Activated CD4-positive, alpha-beta T cell treated with anti-CD3 and anti-CD28 coated beads for 1 hour (primary cell): ENCODE results near the gene SLC2A1.

ENCODE experiments used
- DNase-seq: peaks from one replicate; pipeline ENCODE4 v3.0.0-alpha.2; 2020

The SLC2A1 gene

DNA sequence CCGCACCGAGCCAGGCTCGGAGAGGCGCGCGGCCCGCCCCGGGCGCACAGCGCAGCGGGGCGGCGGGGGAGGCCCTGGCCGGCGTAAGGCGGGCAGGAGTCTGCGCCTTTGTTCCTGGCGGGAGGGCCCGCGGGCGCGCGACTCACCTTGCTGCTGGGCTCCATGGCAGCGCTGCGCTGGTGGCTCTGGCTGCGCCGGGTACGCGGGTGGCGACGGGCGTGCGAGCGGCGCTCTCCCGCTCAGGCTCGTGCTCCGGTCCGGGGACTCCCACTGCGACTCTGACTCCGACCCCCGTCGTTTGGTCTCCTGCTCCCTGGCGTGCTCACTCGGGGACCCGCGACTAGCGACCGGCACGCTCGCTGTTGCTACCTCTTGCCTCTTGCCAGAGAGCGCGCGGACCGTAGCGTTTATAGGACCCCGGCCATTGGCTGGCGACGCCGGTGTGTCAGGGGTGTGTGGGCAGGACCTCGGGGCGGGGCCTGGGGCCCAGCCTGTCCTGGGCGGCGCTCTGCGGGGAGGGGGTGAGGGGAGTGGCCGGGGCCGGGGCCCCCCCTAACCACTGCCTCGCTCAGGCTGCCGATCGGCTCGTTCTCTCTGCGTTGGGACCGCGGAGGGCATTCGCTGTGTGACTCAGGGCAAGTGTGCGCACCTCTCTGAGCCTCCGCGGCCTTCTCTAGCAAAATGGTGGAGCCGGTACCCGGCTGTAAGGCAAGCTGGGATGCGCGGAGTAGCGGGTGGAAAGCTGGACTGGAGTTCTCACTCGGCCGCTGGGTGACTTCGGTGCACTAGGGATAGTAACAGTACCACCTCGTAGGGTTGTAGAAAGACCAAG is at the start of gene SLC2A1:
Gene SLC2A1 (minus strand): TSS at position 381 of the 832 bp plus-strand sequence. CDS start 217 bp downstream, at position 164.
- peak; percentile 92 for DNase-seq

DNA sequence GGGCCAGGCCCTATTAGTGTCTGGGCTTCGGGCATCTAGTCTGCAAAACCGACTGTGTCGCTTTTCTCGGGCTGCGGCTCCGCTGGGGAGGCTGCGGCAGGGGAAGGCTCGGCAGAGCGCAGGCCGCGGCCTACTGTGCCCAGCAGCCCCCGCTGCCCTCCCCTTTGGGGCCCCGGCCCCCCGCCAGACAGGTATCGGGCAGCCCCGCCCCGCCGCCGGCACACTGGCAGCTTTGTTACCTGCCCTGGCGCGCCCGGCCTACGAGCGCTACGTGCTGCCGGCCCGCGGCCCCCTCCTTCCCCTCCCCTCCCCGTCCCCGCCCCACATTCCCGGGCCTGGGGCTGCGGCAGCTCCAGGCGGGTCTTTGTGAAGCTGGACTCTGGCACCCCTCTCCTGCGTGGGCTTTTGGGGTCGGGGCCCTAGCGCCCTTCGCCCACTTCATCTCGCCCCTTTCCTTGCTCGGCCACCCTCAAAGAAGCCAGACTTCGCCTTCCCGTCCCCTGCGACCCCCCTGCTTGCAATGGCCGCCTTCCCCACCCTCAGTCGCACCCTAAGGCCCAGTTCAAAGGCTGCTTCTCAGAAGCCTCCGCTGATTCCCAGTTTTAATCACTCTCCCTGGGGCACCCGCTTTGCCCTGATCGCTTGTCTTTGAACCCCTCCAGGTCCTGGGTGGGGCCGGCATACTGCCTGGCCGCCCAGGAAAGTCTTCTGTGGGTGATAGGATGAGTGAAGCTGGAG is 48.9 kb upstream of the SLC2A1 start:
- DNase-seq: no peak

DNA sequence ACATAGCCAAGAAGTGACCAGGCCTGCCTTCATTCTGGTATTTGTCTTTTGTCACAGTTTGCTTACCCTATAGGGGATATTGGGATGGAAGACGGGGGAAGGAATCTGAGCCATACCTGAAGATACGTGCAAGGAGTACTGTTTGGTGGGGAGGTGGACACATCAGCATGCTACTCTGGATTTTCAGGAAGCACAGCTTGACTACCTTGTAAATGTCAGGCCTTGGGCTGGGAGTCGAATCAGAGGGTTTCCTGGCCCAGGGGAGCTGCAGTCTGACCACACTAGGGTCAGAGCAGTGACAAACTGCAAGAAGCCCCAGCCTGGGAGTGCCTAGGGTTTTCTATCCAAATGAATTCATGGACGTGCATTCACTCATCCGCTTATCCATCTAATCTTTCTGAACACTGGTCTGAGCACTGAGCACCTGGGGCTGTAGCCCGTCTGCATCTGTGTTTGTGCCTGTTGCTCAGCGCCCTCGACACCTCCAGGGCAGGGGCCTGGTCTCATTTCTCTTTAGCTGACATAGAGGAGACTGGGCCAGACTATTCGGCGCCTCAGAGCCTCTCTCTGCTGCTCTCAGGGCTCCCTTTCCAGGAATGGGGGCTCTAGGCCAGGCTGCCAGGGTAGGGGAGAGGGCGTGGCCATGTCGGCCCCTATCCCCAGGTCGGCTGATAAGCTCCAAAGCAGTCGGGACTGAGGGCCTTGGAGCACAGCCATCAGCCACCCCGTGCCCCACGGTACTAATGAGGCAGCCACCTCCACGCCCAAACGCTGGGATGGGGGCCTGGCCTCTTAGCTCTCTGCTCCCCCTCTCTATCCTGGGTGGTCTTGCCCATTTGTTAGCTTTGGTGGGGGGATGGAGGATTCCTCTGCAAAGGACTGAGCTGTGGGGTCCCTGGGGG is 47.0 kb upstream of the SLC2A1 start:
- DNase-seq: no peak

DNA sequence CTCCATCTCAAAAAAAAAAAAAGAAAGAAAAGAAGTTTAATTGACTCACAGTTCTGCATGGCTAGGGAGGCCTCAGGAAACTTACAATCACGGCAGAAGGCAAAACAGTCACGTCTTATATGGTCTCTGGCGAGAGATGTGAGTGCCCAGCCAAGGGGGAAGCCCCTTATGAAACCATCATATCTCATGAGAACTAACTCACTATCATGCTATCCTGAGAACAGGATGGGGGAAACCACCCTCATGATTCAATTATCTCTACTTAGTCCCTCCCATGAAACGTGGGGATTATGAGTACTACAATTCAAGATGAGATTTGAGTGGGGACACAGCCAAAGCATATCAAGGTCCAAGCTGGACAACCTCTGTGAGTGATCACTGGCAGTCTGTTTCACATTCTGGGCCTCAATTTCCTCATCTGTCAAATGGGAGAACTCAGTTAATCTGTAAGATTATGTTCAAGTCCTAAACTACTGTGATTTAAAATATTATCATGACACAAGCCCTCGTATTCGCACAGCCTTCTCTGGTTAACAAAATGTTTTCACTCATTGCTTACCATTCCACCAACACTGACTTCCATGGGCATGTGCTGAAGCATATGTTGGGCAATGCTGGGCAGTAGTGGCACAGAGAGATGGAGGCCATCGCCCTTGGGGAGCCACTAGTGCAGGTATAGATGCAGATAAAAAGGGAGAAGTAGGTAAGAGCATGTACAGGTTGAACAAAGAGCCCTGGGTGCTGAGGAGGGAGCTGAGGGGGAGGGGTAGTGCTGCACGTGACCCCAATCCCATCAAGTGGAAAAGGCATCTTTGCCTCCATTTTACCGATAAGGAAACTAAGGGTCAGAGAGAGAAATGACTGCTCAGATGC is 46.2 kb upstream of the SLC2A1 start:
- DNase-seq: no peak

DNA sequence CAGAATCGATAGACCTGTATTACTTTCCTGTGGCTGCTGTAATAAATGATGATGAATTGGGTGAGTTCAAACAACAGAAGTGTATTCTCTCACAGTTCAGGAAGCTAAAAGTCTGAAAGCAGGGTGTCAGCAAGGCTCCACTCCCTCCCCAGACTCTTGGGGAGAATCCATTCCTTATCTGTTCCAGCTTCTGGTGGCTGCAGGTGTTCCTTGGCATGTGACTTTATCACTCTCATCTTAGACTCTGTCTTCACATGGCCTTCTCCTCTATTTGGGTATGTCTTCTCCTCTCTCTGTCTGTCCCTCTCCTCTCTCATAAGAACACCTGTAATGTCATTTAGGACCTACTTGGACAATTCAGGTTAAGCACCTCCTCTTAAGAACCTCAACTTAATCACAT is 44.1 kb upstream of the SLC2A1 start:
- DNase-seq: no peak

DNA sequence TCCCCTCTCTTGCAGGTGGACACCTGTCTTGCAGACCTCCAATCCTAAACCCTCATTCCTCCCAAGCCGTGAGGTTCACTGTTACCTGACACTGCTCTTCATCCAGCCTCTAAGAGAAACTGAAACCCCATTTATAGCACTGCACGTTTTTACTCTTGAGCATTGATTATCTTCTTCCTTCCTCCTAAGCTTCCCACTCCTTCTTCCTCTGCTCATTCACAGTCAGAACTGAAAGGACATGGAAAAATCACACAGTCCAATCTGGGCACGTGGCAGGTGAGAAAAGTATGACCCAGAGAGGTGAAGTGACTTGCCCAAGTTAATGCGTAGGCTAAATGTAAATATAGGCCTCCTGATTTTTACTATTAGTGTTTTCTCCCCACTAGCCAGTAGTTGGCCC is 43.4 kb upstream of the SLC2A1 start:
- DNase-seq: no peak

DNA sequence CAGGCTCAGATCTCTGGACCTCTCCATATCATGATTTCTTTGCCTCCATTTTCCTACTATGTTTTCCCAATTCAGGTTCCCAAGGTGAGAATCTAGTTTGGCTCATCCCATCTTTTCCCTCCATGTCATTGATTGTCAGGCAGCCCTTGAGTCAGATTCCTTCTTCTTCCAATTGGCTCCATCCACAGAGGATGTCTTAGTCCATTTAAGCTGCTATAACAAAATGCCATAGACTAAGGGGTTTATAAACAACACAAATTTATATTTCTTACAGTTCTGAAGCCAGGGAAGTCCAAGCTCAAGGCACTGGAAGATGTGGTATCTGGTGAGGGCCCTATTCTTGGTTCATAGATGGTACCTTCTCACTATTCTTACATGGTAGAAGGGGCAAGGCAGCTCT is 42.8 kb upstream of the SLC2A1 start:
- no peak for DNase-seq

DNA sequence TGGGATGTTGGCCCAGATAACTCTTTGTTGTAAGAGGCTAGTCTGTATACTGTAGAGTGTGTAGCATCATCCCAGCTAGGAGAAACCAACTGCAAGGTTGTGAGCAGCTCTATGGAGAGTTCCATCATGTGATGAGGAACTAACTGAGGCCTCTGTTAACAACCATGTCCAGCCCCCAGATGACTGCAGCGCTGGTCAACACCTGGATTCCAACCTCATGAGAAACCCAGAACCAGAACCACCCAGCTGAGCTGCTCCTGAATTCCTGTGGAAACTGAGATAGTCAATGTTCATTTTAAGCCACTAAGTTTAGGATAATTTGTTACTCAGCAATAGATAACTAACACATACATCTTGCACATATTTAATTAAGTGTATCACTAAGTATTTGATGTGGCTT is 41.6 kb upstream of the SLC2A1 start:
- no peak for DNase-seq

DNA sequence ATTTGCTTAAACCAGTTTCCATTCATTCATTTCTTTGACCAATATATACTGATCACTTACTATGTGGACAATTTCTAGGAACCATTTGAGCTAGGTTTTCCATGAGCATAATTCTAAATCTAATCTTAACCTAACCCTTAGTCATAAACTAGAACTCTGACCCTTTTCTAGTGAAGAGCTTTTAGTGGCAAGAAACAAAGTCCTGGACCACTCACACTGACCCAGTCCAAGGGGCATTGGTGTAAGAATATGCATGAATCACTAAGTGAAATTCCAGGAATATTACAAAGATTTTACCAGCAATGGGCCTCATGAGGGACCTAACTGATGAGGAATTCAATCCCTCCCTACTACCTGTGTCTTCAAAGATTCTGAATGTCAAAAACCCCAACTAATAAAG is 40.6 kb upstream of the SLC2A1 start:
- no peak for DNase-seq

DNA sequence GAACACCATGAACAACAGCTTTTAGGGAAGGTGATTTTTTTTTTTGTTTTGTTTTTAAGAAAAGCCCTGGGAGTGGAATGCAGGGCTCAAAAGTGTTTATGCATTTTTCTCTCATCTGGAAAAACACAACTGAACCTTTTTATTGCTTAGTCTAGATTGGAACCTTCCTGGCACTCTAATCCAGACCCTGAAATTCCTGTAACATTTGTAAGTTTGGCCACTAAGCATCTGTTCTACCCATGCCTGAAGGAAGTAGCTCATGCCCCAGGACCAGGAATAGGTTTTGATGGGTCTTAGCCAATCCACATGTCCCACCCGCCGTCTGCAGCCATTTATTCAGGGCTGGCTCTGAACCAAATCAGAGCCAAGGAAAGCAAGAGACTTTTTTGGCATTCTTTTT is 39.7 kb upstream of the SLC2A1 start:
- DNase-seq: no peak

DNA sequence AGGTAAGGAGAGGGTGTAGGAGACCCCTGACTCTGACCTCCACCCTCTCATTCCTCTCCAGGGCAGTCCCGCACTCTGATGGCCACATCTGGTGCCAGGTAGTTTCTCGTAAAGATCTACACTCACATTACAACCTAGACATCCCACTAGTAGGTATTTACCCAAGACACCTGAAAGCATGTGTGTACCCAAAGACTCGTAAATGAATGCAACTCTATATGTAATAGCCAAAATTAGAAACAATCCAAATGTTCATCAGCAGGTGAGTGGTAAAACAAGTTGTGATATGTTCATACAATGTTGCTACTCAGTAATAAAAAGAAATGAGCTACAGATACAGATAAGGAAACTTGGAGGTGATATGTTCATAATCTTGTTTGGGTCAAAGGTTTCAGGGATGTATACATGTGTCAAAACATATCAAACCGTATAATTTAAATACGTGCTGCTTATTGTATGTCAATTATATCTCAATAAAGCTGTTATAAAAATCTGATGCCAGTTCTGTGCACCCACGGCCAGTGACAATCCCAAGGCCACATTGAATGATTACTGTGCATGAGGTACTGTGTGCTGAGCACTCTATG is 37.8 kb upstream of the SLC2A1 start:
- no peak for DNase-seq

DNA sequence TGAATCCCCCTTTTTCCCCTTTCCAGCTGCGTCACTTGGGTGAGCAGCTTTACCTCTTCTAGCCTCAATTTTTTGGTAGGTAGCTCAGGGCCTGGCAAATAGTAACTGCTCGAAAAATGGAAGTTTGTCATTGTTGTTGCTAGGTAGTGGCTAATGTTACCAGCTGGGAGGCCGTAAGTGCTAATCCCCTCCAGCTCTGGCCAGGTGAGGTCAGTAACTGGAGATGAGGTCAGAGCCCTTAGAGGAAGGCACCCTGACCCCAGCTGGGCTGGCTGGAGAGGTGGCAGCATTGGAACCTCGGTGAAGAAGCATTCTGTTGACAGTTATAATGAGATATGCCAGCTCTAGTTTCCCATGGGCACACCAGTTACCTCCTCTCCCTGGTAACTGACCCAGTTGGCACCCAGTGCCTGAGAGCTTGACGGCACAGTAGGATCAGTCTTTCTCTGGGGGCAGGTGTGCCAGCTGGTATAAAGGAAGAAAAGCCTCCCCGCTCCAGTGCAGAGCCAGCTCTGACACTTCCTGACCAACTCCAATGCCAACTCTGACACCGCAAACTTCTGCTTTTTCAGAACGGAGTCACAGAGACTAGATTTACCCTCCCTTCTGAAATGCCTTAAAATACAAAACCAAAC is 35.0 kb upstream of the SLC2A1 start:
- no peak for DNase-seq

DNA sequence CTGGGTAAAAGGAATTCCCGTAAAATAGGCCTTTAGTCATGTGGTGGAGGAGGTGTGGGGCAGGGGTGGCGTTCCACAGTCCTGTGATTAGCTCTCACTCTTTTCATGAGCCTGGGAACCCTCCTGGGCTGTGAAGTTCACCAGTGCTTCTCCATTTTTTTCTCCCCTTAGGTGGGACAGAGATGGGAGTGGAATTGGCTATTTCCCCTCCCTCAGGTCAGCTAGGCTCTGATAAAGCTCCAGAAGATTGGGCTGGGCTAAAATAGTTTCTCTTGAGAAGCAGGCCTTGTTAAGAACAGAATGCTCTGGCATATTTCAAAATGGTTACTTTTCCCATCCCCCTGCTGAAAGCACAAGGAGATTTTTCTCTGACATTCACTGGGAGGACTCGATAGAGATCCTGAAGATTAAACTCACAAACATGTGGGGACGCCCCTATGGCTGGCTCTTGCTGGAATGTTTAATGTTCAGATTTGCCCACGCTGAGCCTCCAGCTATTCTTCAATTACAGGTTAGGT is 33.4 kb upstream of the SLC2A1 start:
- no peak for DNase-seq

DNA sequence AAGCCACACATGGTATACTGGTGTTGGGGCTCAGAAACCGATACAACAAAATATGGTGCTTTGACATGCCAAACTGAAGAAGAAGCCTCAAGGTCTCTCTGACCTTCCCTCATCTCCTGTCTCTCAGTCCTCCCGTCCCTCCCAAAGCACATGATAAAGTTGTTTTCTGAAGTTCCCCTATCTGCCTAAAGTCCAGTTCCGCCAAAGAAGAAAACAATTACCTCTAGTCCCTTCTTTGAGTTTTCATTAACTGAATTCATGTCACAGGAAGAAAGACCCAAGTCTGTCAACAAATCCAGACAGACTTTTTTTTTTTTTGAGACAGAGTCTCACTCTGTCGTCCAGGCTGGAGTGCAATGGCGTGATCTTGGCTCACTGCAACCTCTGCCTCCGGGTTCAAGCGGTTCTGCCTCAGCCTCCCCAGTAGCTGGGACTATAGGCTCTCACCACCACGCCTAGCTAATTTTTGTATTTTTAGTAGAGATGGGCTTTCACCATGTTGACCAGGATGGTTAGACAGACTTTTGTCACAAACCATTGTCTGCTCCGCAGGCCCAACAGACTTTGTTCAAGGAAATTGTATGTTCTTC is 32.2 kb upstream of the SLC2A1 start:
- no peak for DNase-seq

DNA sequence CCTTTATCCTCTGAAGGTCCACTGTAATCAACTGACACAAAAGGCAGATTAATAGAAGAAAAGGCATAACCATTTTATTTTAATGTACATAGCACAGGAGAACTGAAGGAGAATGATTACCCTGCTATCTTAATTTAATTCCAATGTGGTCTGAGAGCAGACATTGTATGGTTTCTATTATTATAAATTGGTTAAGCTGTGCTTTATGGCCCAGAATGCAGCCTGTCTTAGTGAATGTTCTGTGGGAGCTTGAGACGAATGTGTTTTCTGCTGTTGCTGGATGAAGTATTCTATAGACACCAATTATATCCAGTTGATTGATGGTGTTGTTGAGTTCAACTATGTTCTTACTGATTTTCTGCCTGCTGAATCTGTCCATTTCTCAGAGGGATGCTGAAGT is 25.0 kb upstream of the SLC2A1 start:
- no peak for DNase-seq

DNA sequence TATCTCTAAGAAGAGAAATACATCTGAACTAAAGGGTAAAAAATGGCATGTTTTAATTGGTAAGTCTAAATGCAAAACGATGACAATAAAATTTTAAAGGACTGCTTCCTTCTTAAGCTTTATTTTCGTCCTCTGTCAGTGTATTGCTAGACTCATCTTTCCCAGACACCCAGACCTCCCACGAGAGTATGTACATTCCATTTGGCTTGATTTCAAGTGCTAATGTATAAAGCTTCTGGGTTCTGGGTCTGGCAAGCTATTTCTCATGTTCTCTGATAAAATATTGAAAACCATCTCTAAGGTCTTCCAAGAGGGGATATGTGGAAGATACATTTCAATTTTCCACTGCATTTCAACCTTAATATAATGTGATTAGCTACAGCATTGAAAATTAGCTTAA is 24.6 kb upstream of the SLC2A1 start:
- no peak for DNase-seq

DNA sequence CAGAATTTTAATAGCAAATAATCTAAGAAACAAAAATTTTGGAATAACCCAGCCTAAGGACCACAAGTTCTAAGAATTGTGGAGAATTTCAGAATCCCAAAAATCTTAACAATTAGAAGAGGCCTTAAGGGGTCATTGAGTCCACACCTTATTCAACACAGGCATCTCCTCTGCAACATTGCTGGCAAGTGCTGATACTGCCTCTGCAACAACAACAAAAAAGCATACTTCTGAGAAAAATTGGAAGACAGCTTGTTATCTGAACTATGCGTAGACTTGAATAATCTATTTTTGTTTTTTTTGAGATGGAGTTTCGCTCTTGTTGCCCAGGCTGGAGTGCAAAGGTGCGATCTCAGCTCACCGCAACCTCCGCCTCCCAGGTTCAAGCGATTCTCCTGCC is 24.0 kb upstream of the SLC2A1 start:
- DNase-seq: no peak

DNA sequence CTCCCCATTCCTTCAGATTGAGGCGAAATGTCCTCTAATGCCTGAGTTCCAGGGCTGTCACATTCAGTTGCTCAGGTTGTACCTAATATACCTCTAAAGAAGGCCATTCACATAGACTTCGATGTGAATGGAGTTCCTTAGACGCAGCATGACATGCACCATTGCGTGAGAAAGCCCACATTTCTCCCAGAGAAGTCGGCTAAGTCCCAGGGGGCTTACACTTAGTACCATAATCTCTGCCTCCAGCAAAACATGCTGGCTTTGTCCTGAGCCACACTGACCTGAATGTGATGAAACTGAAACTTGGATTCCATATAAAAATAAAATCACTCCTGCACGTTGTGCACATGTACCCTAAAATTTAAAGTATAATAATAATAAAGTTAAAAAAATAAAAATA is 23.2 kb upstream of the SLC2A1 start:
- DNase-seq: no peak

DNA sequence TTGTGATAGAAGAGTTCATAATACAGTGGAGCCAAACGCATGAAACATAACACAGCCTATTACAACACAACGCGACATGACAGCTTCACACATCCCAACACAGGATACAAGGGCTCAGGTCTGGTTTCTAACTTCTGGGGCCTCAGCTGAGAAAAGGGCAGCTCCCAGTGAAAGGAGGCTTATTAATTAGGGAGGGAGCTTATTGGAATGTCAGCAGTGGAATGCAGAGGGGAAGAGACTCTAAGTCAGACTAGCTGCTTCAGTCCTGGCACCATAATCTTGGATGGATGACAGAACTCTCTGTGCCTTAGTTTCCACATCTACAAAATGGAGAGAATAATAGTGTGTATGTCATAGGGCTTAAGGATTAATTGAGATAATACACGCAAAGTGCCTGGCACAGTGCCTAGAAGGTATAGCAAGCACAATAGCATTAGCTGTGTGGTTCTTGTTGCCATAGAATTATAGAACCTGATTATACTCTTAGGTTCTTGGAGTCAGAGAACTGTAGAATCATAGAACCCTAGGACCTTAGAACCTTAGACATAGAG is 22.7 kb upstream of the SLC2A1 start:
- DNase-seq: no peak
